IMR-90 (cell line): Measurements from ENCODE around the gene MCCD1. TPM values are rescaled to one million over a fixed set of nuclear protein-coding genes. Genes with fewer than 3 reads are reported as not detected.

Experiments
- ATAC-seq: fragments of 200-7000 bp; cut with Tn5 transposase; 2 replicates; pipeline ENCODE4 v1.9.1; 2020; ENCODE audit warnings: low read depth, mild to moderate bottlenecking, moderate library complexity
- BruUV-seq: library from RNA; stranded (reverse); fragments of 400-500 nt; replicated peaks from 2 replicates; lab custom pipeline; 2021; lab: Mats Ljungman, UMichigan
- CTCF ChIA-PET: fragments of 300-600 bp; formaldehyde crosslinking; extraction: SDS; loops from one replicate; lab custom pipeline; 2021; ENCODE audit warnings: antibody characterized with exemption; lab: Yijun Ruan, JAX
- POLR2A ChIA-PET: fragments of 300-600 bp; sonication (Branson Sonifier 250); formaldehyde crosslinking; loops from one replicate; lab custom pipeline; 2022; ENCODE audit warnings: antibody characterized with exemption; ENCODE audit not compliant: unreplicated experiment; lab: Charles Lee
- DNase-seq: peaks from one replicate; pipeline ENCODE4 v3.0.0; 2013
- H2AFZ ChIP-seq: replicated peaks from 2 replicates; pipeline ENCODE3; 2013; ENCODE audit warnings: low read length, mild to moderate bottlenecking; ENCODE audit not compliant: poor library complexity
- H2AK5ac ChIP-seq: 2 replicates; pipeline ENCODE4 v1.6.1; 2013; ENCODE audit warnings: low read depth, low read length, inconsistent platforms
- H2AK9ac ChIP-seq: replicated peaks from 2 replicates; pipeline ENCODE3; 2013; ENCODE audit warnings: mild to moderate bottlenecking, low read depth, low read length, moderate library complexity; ENCODE audit not compliant: poor library complexity
- H2BK120ac ChIP-seq: 2 replicates; pipeline ENCODE4 v1.6.1; 2013; ENCODE audit warnings: low read depth, low read length, inconsistent platforms
- H2BK15ac ChIP-seq: 3 replicates; pipeline ENCODE4 v1.6.1; 2013; ENCODE audit warnings: low read depth, low read length, inconsistent platforms
- H2BK20ac ChIP-seq: 2 replicates; pipeline ENCODE4 v1.6.1; 2013; ENCODE audit warnings: low read depth, mild to moderate bottlenecking, inconsistent platforms, low read length, moderate library complexity
- H2BK5ac ChIP-seq: 2 replicates; pipeline ENCODE4 v1.6.1; 2013; ENCODE audit warnings: mild to moderate bottlenecking, low read depth, low read length, inconsistent platforms; ENCODE audit not compliant: poor library complexity, severe bottlenecking
- H3K14ac ChIP-seq: replicated peaks from 2 replicates; pipeline ENCODE4 v1.6.1; 2013; ENCODE audit warnings: low read depth, low read length, inconsistent platforms
- H3K18ac ChIP-seq: 2 replicates; pipeline ENCODE4 v1.6.1; 2013; ENCODE audit warnings: low read depth, low read length, control low read depth
- H3K23ac ChIP-seq: 2 replicates; pipeline ENCODE4 v1.6.1; 2013; ENCODE audit warnings: low read depth, low read length, inconsistent platforms
- H3K27ac ChIP-seq: 2 replicates; pipeline ENCODE4 v1.5.1; 2013; ENCODE audit warnings: mild to moderate bottlenecking, control low read depth, low read length; ENCODE audit not compliant: insufficient read depth
- H3K27me3 ChIP-seq: 2 replicates; pipeline ENCODE4 v1.6.1; 2013; ENCODE audit warnings: low read length; ENCODE audit not compliant: control insufficient read depth, insufficient read depth
- H3K36me3 ChIP-seq: 2 replicates; pipeline ENCODE4 v1.6.1; 2013; ENCODE audit warnings: low read length, mixed read lengths; ENCODE audit not compliant: control insufficient read depth, insufficient read depth
- H3K4ac ChIP-seq: 2 replicates; pipeline ENCODE4 v1.6.1; 2013; ENCODE audit warnings: low read depth, low read length, inconsistent platforms
- H3K4me1 ChIP-seq: 2 replicates; pipeline ENCODE4 v1.6.1; 2013; ENCODE audit warnings: low read length, mixed read lengths; ENCODE audit not compliant: control insufficient read depth, insufficient read depth
- H3K4me2 ChIP-seq: 2 replicates; pipeline ENCODE4 v1.6.1; 2013; ENCODE audit warnings: low read depth, mild to moderate bottlenecking, control low read depth, low read length, moderate library complexity
- H3K4me3 ChIP-seq: 2 replicates; pipeline ENCODE4 v1.5.1; 2013; ENCODE audit warnings: low read depth, mild to moderate bottlenecking, control low read depth, low read length, moderate library complexity; ENCODE audit not compliant: insufficient read depth
- H3K56ac ChIP-seq: 2 replicates; pipeline ENCODE4 v1.6.1; 2013; ENCODE audit warnings: low read length, inconsistent platforms; ENCODE audit not compliant: insufficient read depth; ENCODE audit errors: extremely low read depth
- H3K79me1 ChIP-seq, 2 experiments: 2 replicates each; pipeline ENCODE4 v1.6.1; 2013; ENCODE audit warnings: low read length in 2 of 2, inconsistent platforms in 1 of 2, low read depth in 1 of 2
- H3K9ac ChIP-seq: 2 replicates; pipeline ENCODE4 v1.6.1; 2013; ENCODE audit warnings: low read depth, low read length, control low read depth
- H3K9me1 ChIP-seq: 2 replicates; pipeline ENCODE4 v1.6.1; 2013; ENCODE audit warnings: low read length, inconsistent platforms; ENCODE audit not compliant: insufficient read depth
- H3K9me3 ChIP-seq: 2 replicates; pipeline ENCODE4 v1.6.1; 2013; ENCODE audit warnings: low read length; ENCODE audit not compliant: control insufficient read depth, insufficient read depth
- H4K20me1 ChIP-seq: 2 replicates; pipeline ENCODE4 v1.6.1; 2013; ENCODE audit warnings: low read length, inconsistent platforms; ENCODE audit not compliant: insufficient read depth
- H4K5ac ChIP-seq: 2 replicates; pipeline ENCODE4 v1.6.1; 2013; ENCODE audit warnings: mild to moderate bottlenecking, low read depth, low read length, control low read depth
- H4K8ac ChIP-seq, 2 experiments: 2 replicates each; pipeline ENCODE4 v1.6.1; 2013; ENCODE audit warnings: low read depth in 2 of 2, low read length in 2 of 2, control low read depth in 1 of 2, inconsistent platforms in 1 of 2
- H4K91ac ChIP-seq: 2 replicates; pipeline ENCODE4 v1.6.1; 2013; ENCODE audit warnings: low read depth, low read length, inconsistent platforms; ENCODE audit not compliant: insufficient read depth
- RFX5 ChIP-seq: IDR thresholded peaks from 2 replicates; pipeline ENCODE4 v1.8.0; 2012; ENCODE audit warnings: low read depth, mild to moderate bottlenecking, low read length, moderate library complexity
- WGBS, 2 experiments: methylation state at CpG; one replicate each; pipeline versions ENCODE4 v1.1.5 to v1.1.7; 2013; ENCODE audit warnings: missing lambda C conversion rate in 2 of 2; ENCODE audit not compliant: insufficient read length in 1 of 2; ENCODE audit errors: extremely low coverage in 2 of 2; 5-methylcytosine and 5-hydroxymethylcytosine counted together
- dilution Hi-C: fragments of 300-500 bp; cut with HindIII; formaldehyde crosslinking; loops from one replicate; pipeline ENCODE4 v1.14.3; 2018; ENCODE audit warnings: low sequenced_read_pairs; ENCODE audit not compliant: unreplicated experiment
- in situ Hi-C: fragments of 300-500 bp; cut with MboI; formaldehyde crosslinking; loops from 3 replicates; pipeline ENCODE4 v1.14.3; 2019; ENCODE audit warnings: low sequenced_read_pairs, inconsistent platforms, mixed read lengths
- intact Hi-C: fragments of 100-400 bp; cut with micrococcal nuclease; formaldehyde crosslinking; loops from 2 replicates; pipeline ENCODE4 v1.10.0; 2022
- polyA plus RNA-seq, 3 experiments: library from polyadenylated mRNA; depleted of rRNA; stranded (reverse); fragments of >200 nt; gene quantifications; 2 replicates each; pipeline ENCODE4 v1.2.3, GENCODE V29; 2012; ENCODE audit warnings: low replicate concordance in 1 of 3
- total RNA-seq: library from RNA; depleted of rRNA; stranded (reverse); fragments of >200 nt; gene quantifications from 2 replicates; pipeline ENCODE4 v1.2.3, GENCODE V29; 2012

Gene MCCD1
- total and polyA plus RNA-seq, 2 of the 4 experiments (the other 2 are of a cell fraction) = not detected

- no peak overlapping the region for H2AK5ac ChIP-seq
- no peaks in the 10 kb centered on the region for H3K79me1 ChIP-seq
- ATAC-seq (no peak), DNase-seq (no peak)
- H2BK20ac ChIP-seq = no peak overlapping the region
- H3K4me1 ChIP-seq = peaks cover 4% of the 10 kb centered on the region; the same call in 1 of the 2 replicates
- no peak overlapping the region for H2BK15ac ChIP-seq
- no peaks in the 10 kb centered on the region for H3K36me3 ChIP-seq
- no TSS peak for BruUV-seq
- H2AFZ ChIP-seq = no peak overlapping the region
- H4K8ac ChIP-seq = no peak overlapping the region
- intact Hi-C loops (no loop called here), dilution Hi-C loops (no loop called here), in situ Hi-C loops (no loop called here)
- POLR2A ChIA-PET = no interaction called here
- TF ChIP-seq RFX5 = no peak
- no peak overlapping the region for H3K9ac ChIP-seq
- 71% methylated on average over 6 of the region's 19 CpGs; no CpG with 5 or more reads in 1 of the 2 experiments for WGBS, 2 experiments
- no peak overlapping the region for H3K4ac ChIP-seq
- H3K9me3 ChIP-seq = no peaks in the 10 kb centered on the region
- no peak overlapping the region for H3K23ac ChIP-seq
- H2BK120ac ChIP-seq = no peak overlapping the region
- H3K14ac ChIP-seq = no peak overlapping the region
- H4K20me1 ChIP-seq = no peaks in the 10 kb centered on the region
- H4K91ac ChIP-seq = no peak overlapping the region
- no peak overlapping the region for H3K4me2 ChIP-seq
- no peaks in the 10 kb centered on the region; the same call in 1 of the 2 replicates for H3K9me1 ChIP-seq
- CTCF ChIA-PET = interaction anchor here (1.1 to 1.2 kb wide), 2 partner anchors 26 to 31 kb away, joined by 3 read pairs; partner anchors contain the start of gene ATP6V1G2
- H3K27me3 ChIP-seq = peaks cover 28% of the 10 kb centered on the region
- H3K27ac ChIP-seq = no peak overlapping the region
- H3K18ac ChIP-seq = no peak overlapping the region
- H4K5ac ChIP-seq = no peak overlapping the region
- H3K4me3 ChIP-seq = no peak overlapping the region
- H3K56ac ChIP-seq = no peak overlapping the region
- H2AK9ac ChIP-seq = no peak overlapping the region
- H2BK5ac ChIP-seq = no peak overlapping the region
These were observed 48.3 kb downstream of the MCCD1 start for GRCh38 chr6:31576897-31577578.
